Hepatocyte (in vitro differentiated cells): ENCODE measurements around the gene CRELD2. TPM values are rescaled to one million over a fixed set of nuclear protein-coding genes. Genes with fewer than 3 reads are reported as not detected.

Experiments used
- DNase-seq: peaks from one replicate; pipeline ENCODE4 v3.0.0-alpha.2; 2016; ENCODE audit warnings: low spot score
- H2AFZ ChIP-seq: fragments of 200-600 bp; sonication (generic); 2 replicates; pipeline ENCODE4 v1.6.0; 2016; ENCODE audit warnings: antibody characterized with exemption, mild to moderate bottlenecking
- H3K27ac ChIP-seq: fragments of 200-600 bp; sonication (generic); 2 replicates; pipeline ENCODE4 v1.5.1; 2016; ENCODE audit warnings: mild to moderate bottlenecking
- H3K27me3 ChIP-seq: fragments of 200-600 bp; sonication (generic); 2 replicates; pipeline ENCODE4 v1.6.1; 2016
- H3K36me3 ChIP-seq: fragments of 200-600 bp; sonication (generic); replicated peaks from 2 replicates; pipeline ENCODE4 v1.5.1; 2016; ENCODE audit warnings: low read depth; ENCODE audit not compliant: insufficient read depth
- H3K4me1 ChIP-seq: fragments of 200-600 bp; sonication (generic); 2 replicates; pipeline ENCODE4 v1.5.1; 2016; ENCODE audit warnings: mild to moderate bottlenecking, moderate library complexity; ENCODE audit not compliant: insufficient read depth
- H3K4me2 ChIP-seq: fragments of 200-600 bp; sonication (generic); 2 replicates; pipeline ENCODE4 v1.6.0; 2016
- H3K4me3 ChIP-seq: fragments of 200-600 bp; sonication (generic); 2 replicates; pipeline ENCODE4 v1.5.1; 2016; ENCODE audit warnings: mild to moderate bottlenecking
- H3K79me2 ChIP-seq: fragments of 200-600 bp; sonication (generic); 2 replicates; pipeline ENCODE4 v1.6.0; 2017; ENCODE audit warnings: mild to moderate bottlenecking
- H3K9me2 ChIP-seq: fragments of 200-600 bp; sonication (generic); replicated peaks from 2 replicates; pipeline ENCODE4 v1.6.0; 2017; ENCODE audit warnings: mild to moderate bottlenecking; ENCODE audit not compliant: insufficient read depth
- H3K9me3 ChIP-seq: fragments of 200-600 bp; sonication (generic); 2 replicates; pipeline ENCODE4 v1.5.1; 2016; ENCODE audit warnings: low read depth, mild to moderate bottlenecking
- H4K20me1 ChIP-seq: fragments of 200-600 bp; sonication (generic); 2 replicates; pipeline ENCODE4 v1.6.0; 2016; ENCODE audit warnings: mild to moderate bottlenecking; ENCODE audit not compliant: insufficient read depth, poor library complexity, severe bottlenecking
- CTCF ChIP-seq: fragments of 200-600 bp; sonication (generic); IDR thresholded peaks from 2 replicates; pipeline ENCODE4 v1.5.1; 2016; ENCODE audit warnings: antibody characterized with exemption, mild to moderate bottlenecking; ENCODE audit not compliant: poor library complexity
- EZH2 ChIP-seq: fragments of 200-600 bp; sonication (generic); IDR thresholded peaks from 2 replicates; pipeline ENCODE4 v1.6.1; 2016; ENCODE audit warnings: antibody characterized with exemption, mild to moderate bottlenecking, borderline replicate concordance
- EZH2phosphoT487 ChIP-seq: fragments of 200-600 bp; sonication (generic); IDR thresholded peaks from one replicate; pipeline ENCODE4 v1.6.1; 2018; ENCODE audit warnings: antibody characterized with exemption, mild to moderate bottlenecking, low read depth, moderate library complexity; ENCODE audit not compliant: unreplicated experiment, severe bottlenecking
- WGBS: methylation state at CpG from one replicate; pipeline ENCODE4 v1.1.6; 2016; ENCODE audit warnings: low lambda C conversion rate; ENCODE audit errors: missing lambda C conversion rate; 5-methylcytosine and 5-hydroxymethylcytosine counted together
- polyA plus RNA-seq: library from polyadenylated mRNA; unstranded; fragments of >200 nt; fragmentation: Nextera tagmentation; extraction: Ambion mirVana; gene quantifications from 2 replicates; pipeline ENCODE4 v1.2.1, GENCODE V29; 2016
- total RNA-seq: library from RNA; depleted of rRNA; stranded (reverse); fragments of >200 nt; gene quantifications from 2 replicates; pipeline ENCODE4 v1.2.3, GENCODE V29; 2014

The CRELD2 gene
- total and polyA plus RNA-seq, 2 experiments from 2014 or later, result 79.7 to 129 TPM

- Histone ChIP-seq H3K4me3 (no peak overlapping the region), H3K4me1 (peaks cover 48% of the 10 kb centered on the region), H3K27me3 (no peaks in the 10 kb centered on the region), H3K27ac (no peak overlapping the region), H3K4me2 (no peak overlapping the region), H3K79me2 (peaks cover 14% of the 10 kb centered on the region), H3K9me2 (no peaks in the 10 kb centered on the region), H3K9me3 (no peaks in the 10 kb centered on the region), H4K20me1 (peaks cover 21% of the 10 kb centered on the region), H3K36me3 (no peaks in the 10 kb centered on the region), H2AFZ (no peak overlapping the region)
- DNase-seq, result peak; percentile 23
- WGBS, result 94% methylated on average over 10 of the region's 11 CpGs
- no peak for TF ChIP-seq EZH2
- no peak for TF ChIP-seq EZH2phosphoT487
- TF ChIP-seq CTCF, result no peak
These were observed 49.9 kb downstream of the CRELD2 start for GRCh38 chr22:49968313-49968830.

GRCh38 chr22:49968831-49969661, 50.6 kb downstream of the CRELD2 start:
- Histone ChIP-seq H3K79me2 (peaks cover 7% of the 10 kb centered on the region), H3K9me2 (no peaks in the 10 kb centered on the region), H3K27me3 (no peaks in the 10 kb centered on the region), H3K36me3 (no peaks in the 10 kb centered on the region), H3K9me3 (no peaks in the 10 kb centered on the region), H4K20me1 (peaks cover 15% of the 10 kb centered on the region), H3K4me1 (peaks cover 43% of the 10 kb centered on the region), H3K27ac (peak overlapping the region; percentile 73), H3K4me2 (no peak overlapping the region), H2AFZ (no peak overlapping the region), H3K4me3 (no peak overlapping the region)
- peak; percentile 35 for DNase-seq
- WGBS, result 97% methylated on average over 16 of the region's 16 CpGs
- TF ChIP-seq CTCF, result no peak
- TF ChIP-seq EZH2phosphoT487, result no peak
- no peak for TF ChIP-seq EZH2

GRCh38 chr22:49969751-49970527, 51.5 kb downstream of the CRELD2 start:
- WGBS, result 78% methylated on average over 8 of the region's 8 CpGs
- Histone ChIP-seq H3K27me3 (no peaks in the 10 kb centered on the region), H4K20me1 (peaks cover 6% of the 10 kb centered on the region), H3K9me2 (no peaks in the 10 kb centered on the region), H3K36me3 (no peaks in the 10 kb centered on the region), H3K4me3 (no peak overlapping the region), H3K79me2 (no peaks in the 10 kb centered on the region), H3K4me1 (peaks cover 39% of the 10 kb centered on the region), H3K4me2 (peak overlapping the region; percentile 19), H3K9me3 (no peaks in the 10 kb centered on the region), H2AFZ (no peak overlapping the region), H3K27ac (peak overlapping the region; percentile 73)
- peak; percentile 15 for DNase-seq
- TF ChIP-seq EZH2phosphoT487 (no peak), EZH2 (no peak), CTCF (no peak)
